ENCODE data around the gene EVX2. TPM values are rescaled to one million over a fixed set of nuclear protein-coding genes. Genes with fewer than 3 reads are reported as not detected.
A peak's percentile ranks its signal among the peaks of the same experiment; 100 is the strongest.

The EVX2 gene
- not detected for total RNA-seq

GRCh38 chr2:176083796-176084261 is at the start of gene EVX2:
Gene EVX2 (minus strand): TSS chr2:176083962. CDS start chr2:176083776, 186 bp downstream.
- DNase-seq (no peak), ATAC-seq (no peak)
- Mint-ChIP-seq H3K9me3 (ENCODE audit: low read depth) (peaks cover 4% of the 10 kb centered on the region), H3K27me3 (peaks cover 80% of the 10 kb centered on the region), H3K4me1 (peaks cover 17% of the 10 kb centered on the region), H3K4me3 (peak within 1 kb of the TSS; percentile 15), H3K36me3 (ENCODE audit: low read depth) (peaks cover 13% of the 10 kb centered on the region), H3K27ac (no peak within 1 kb of the TSS)
- POLR2A ChIA-PET: no interaction called here
- CTCF ChIA-PET: no interaction called here
- intact Hi-C loops (cut with DNase I, micrococcal nuclease): loop anchor here (2.0 to 10.0 kb wide), 6 partner anchors 29 to 1752 kb away; partner anchors contain the start of genes HOXD9 (in 2 of the 2) and SP9 (in 2 of the 2)

GRCh38 chr2:176133389-176133788 is 49.6 kb upstream of the EVX2 start:
- Mint-ChIP-seq H3K27ac (no peak overlapping the region), H3K4me3 (no peak overlapping the region), H3K27me3 (peaks cover 75% of the 10 kb centered on the region), H3K36me3 (ENCODE audit: low read depth) (no peaks in the 10 kb centered on the region), H3K4me1 (peaks cover 28% of the 10 kb centered on the region), H3K9me3 (ENCODE audit: low read depth) (peaks cover 2% of the 10 kb centered on the region)
- POLR2A ChIA-PET: no interaction called here
- ATAC-seq: no peak
- intact Hi-C loops (cut with DNase I, micrococcal nuclease): no loop called here
- DNase-seq: no peak
- CTCF ChIA-PET: interaction anchor here (0.9 to 3.0 kb wide), 4 partner anchors 11 to 1015 kb away, joined by 3 to 14 read pairs (median 5); partner anchors contain the start of gene HOXD9

GRCh38 chr2:176132205-176133171 is 48.7 kb upstream of the EVX2 start:
- POLR2A ChIA-PET: interaction anchor here (0.7 kb wide), 1 partner anchor 800 kb away, joined by 7 read pairs; no protein-coding TSS in a partner anchor
- Mint-ChIP-seq H3K36me3 (ENCODE audit: low read depth) (no peaks in the 10 kb centered on the region), H3K27ac (no peak overlapping the region), H3K4me1 (peaks cover 35% of the 10 kb centered on the region), H3K27me3 (peaks cover 75% of the 10 kb centered on the region), H3K9me3 (ENCODE audit: low read depth) (no peaks in the 10 kb centered on the region), H3K4me3 (peak overlapping the region; percentile 50)
- ATAC-seq: no peak
- CTCF ChIA-PET: interaction anchor here (0.9 to 3.0 kb wide), 11 partner anchors 8 to 1016 kb away, joined by 3 to 14 read pairs (median 5); partner anchors contain the start of gene HOXD9
- intact Hi-C loops (cut with DNase I, micrococcal nuclease): no loop called here
- peak; percentile 26 for DNase-seq

GRCh38 chr2:176131848-176132158 is 48.0 kb upstream of the EVX2 start:
- DNase-seq: no peak
- Mint-ChIP-seq H3K4me1 (peaks cover 37% of the 10 kb centered on the region), H3K36me3 (ENCODE audit: low read depth) (no peaks in the 10 kb centered on the region), H3K9me3 (ENCODE audit: low read depth) (no peaks in the 10 kb centered on the region), H3K27me3 (peaks cover 75% of the 10 kb centered on the region), H3K4me3 (peak overlapping the region; percentile 50), H3K27ac (no peak overlapping the region)
- ChIA-PET POLR2A (no interaction called here), CTCF (interaction anchor here (0.9 to 3.0 kb wide), 7 partner anchors 8 to 520 kb away, joined by 3 to 14 read pairs (median 7); no protein-coding TSS in a partner anchor)
- no peak for ATAC-seq
- intact Hi-C loops (cut with DNase I, micrococcal nuclease): loop anchor here in 1 of 2 experiments (2.0 kb wide), 1 partner anchor 139 kb away; no protein-coding TSS in a partner anchor

- intact Hi-C loops (cut with DNase I, micrococcal nuclease): loop anchor here in 1 of 2 experiments (2.0 kb wide), 1 partner anchor 140 kb away; no protein-coding TSS in a partner anchor
- CTCF ChIA-PET: interaction anchor here (0.9 to 3.0 kb wide), 8 partner anchors 9 to 521 kb away, joined by 3 to 14 read pairs (median 6); no protein-coding TSS in a partner anchor
- no peak for ATAC-seq
- H3K4me1 Mint-ChIP-seq: peaks cover 36% of the 10 kb centered on the region
- POLR2A ChIA-PET: no interaction called here
- no peaks in the 10 kb centered on the region for H3K9me3 Mint-ChIP-seq (ENCODE audit: low read depth)
- H3K27me3 Mint-ChIP-seq: peaks cover 76% of the 10 kb centered on the region
- H3K4me3 Mint-ChIP-seq: peak overlapping the region; percentile 41
- no peaks in the 10 kb centered on the region for H3K36me3 Mint-ChIP-seq (ENCODE audit: low read depth)
- no peak overlapping the region for H3K27ac Mint-ChIP-seq
- no peak for DNase-seq
Measured at GRCh38 chr2:176130957-176131847, 47.4 kb upstream of the EVX2 start.

GRCh38 chr2:176130147-176130956 is 46.6 kb upstream of the EVX2 start:
- no peaks in the 10 kb centered on the region for H3K36me3 Mint-ChIP-seq (ENCODE audit: low read depth)
- peak overlapping the region; percentile 41 for H3K4me3 Mint-ChIP-seq
- ChIA-PET CTCF (interaction anchor here (0.9 to 3.0 kb wide), 5 partner anchors 10 to 508 kb away, joined by 3 to 14 read pairs (median 7); no protein-coding TSS in a partner anchor), POLR2A (no interaction called here)
- DNase-seq (peak; percentile 54), ATAC-seq (peak; percentile 34)
- peaks cover 76% of the 10 kb centered on the region for H3K27me3 Mint-ChIP-seq
- intact Hi-C loops (cut with DNase I, micrococcal nuclease): loop anchor here in 1 of 2 experiments (2.0 kb wide), 1 partner anchor 140 kb away; no protein-coding TSS in a partner anchor
- no peak overlapping the region for H3K27ac Mint-ChIP-seq
- H3K9me3 Mint-ChIP-seq (ENCODE audit: low read depth): no peaks in the 10 kb centered on the region
- peaks cover 27% of the 10 kb centered on the region for H3K4me1 Mint-ChIP-seq

- Mint-ChIP-seq H3K27ac (no peak overlapping the region), H3K4me1 (peaks cover 27% of the 10 kb centered on the region), H3K36me3 (ENCODE audit: low read depth) (no peaks in the 10 kb centered on the region), H3K4me3 (peak overlapping the region; percentile 41), H3K9me3 (ENCODE audit: low read depth) (no peaks in the 10 kb centered on the region), H3K27me3 (peaks cover 74% of the 10 kb centered on the region)
- CTCF ChIA-PET: interaction anchor here (1.3 kb wide), 1 partner anchor 15 kb away, joined by 3 read pairs; no protein-coding TSS in a partner anchor
- DNase-seq (no peak), ATAC-seq (no peak)
- POLR2A ChIA-PET: no interaction called here
- intact Hi-C loops (cut with DNase I, micrococcal nuclease): loop anchor here (2.0 to 10.0 kb wide), 6 partner anchors 33 to 1795 kb away; partner anchors contain the start of gene SP9 (in 1 of the 2)
Measured at GRCh38 chr2:176129813-176130146, 46.0 kb upstream of the EVX2 start.

- CTCF ChIA-PET: interaction anchor here (0.6 to 4.2 kb wide), 6 partner anchors 16 to 1019 kb away, joined by 3 to 68 read pairs (median 5); no protein-coding TSS in a partner anchor
- H3K9me3 Mint-ChIP-seq (ENCODE audit: low read depth): no peaks in the 10 kb centered on the region
- H3K27me3 Mint-ChIP-seq: peaks cover 75% of the 10 kb centered on the region
- intact Hi-C loops (cut with DNase I, micrococcal nuclease): loop anchor here (5.0 to 10.0 kb wide), 5 partner anchors 33 to 1794 kb away; partner anchors contain the start of gene SP9 (in 1 of the 2)
- DNase-seq (peak; percentile 52), ATAC-seq (no peak)
- no peak within 1 kb of the TSS for H3K27ac Mint-ChIP-seq
- POLR2A ChIA-PET: no interaction called here
- peak within 1 kb of the TSS; percentile 41 for H3K4me3 Mint-ChIP-seq
- no peaks in the 10 kb centered on the region for H3K36me3 Mint-ChIP-seq (ENCODE audit: low read depth)
- H3K4me1 Mint-ChIP-seq: peaks cover 27% of the 10 kb centered on the region
Measured at GRCh38 chr2:176128982-176129796, 45.4 kb upstream of the EVX2 start, which contains the start of gene HOXD8. Gene HOXD8 (plus strand): TSS chr2:176129705. CDS start chr2:176130367, 662 bp downstream.

- peaks cover 74% of the 10 kb centered on the region for H3K27me3 Mint-ChIP-seq
- ChIA-PET CTCF (interaction anchor here (0.6 to 4.2 kb wide), 22 partner anchors 12 to 1167 kb away, joined by 3 to 68 read pairs (median 6); no protein-coding TSS in a partner anchor), POLR2A (no interaction called here)
Measured at GRCh38 chr2:176128172-176128981, 44.6 kb upstream of the EVX2 start.

More at GRCh38 chr2:176128172-176128981, 44.6 kb upstream of the EVX2 start:
- peaks cover 31% of the 10 kb centered on the region for H3K4me1 Mint-ChIP-seq
- H3K36me3 Mint-ChIP-seq (ENCODE audit: low read depth): no peaks in the 10 kb centered on the region
- peak; percentile 18 for DNase-seq
- ATAC-seq: no peak
- intact Hi-C loops (cut with DNase I, micrococcal nuclease): loop anchor here (5.0 to 10.0 kb wide), 5 partner anchors 34 to 1794 kb away; partner anchors contain the start of gene SP9 (in 1 of the 2)
- H3K4me3 Mint-ChIP-seq: peak overlapping the region; percentile 9
- no peak overlapping the region for H3K27ac Mint-ChIP-seq
- no peaks in the 10 kb centered on the region for H3K9me3 Mint-ChIP-seq (ENCODE audit: low read depth)
